ELR (cell line): ENCODE measurements around the gene GNRH2.
"Not testable (repeated sequence)": the region's sequence is repeated elsewhere in the genome, so short reads cannot be mapped to it uniquely, and the experiment has no call there.

ENCODE experiments used
- DNase-seq: peaks from one replicate; pipeline ENCODE4 v3.0.0-alpha.2; 2015; ENCODE audit warnings: low read depth

GNRH2 gene

GRCh38 chr20:3073251-3073643, 29.8 kb downstream of the GNRH2 start:
- DNase-seq, result not testable (repeated sequence)

GRCh38 chr20:3074812-3075211, 31.4 kb downstream of the GNRH2 start:
- no peak for DNase-seq

- DNase-seq, result not testable (repeated sequence)
These were observed 31.9 kb downstream of the GNRH2 start for GRCh38 chr20:3075315-3075714.

- no peak for DNase-seq
These were observed 34.3 kb downstream of the GNRH2 start for GRCh38 chr20:3077618-3078134.

- peak; percentile 72 for DNase-seq
These were observed 37.5 kb downstream of the GNRH2 start for GRCh38 chr20:3080939-3081388.

- DNase-seq, result no peak
These were observed 38.2 kb downstream of the GNRH2 start for GRCh38 chr20:3081641-3082040.

- no peak for DNase-seq
These were observed 39.0 kb downstream of the GNRH2 start for GRCh38 chr20:3082306-3082951.

- no peak for DNase-seq
These were observed 39.8 kb downstream of the GNRH2 start for GRCh38 chr20:3082955-3083952.

- DNase-seq, result no peak
These were observed 41.0 kb downstream of the GNRH2 start, which contains the start of gene AVP for GRCh38 chr20:3084283-3084985. TSS of gene AVP (minus strand) at chr20:3084724. CDS start at chr20:3084674, 50 bp downstream.

- DNase-seq, result no peak
These were observed 41.6 kb downstream of the GNRH2 start for GRCh38 chr20:3084986-3085360.

GRCh38 chr20:3085571-3086072, 42.2 kb downstream of the GNRH2 start:
- no peak for DNase-seq

- no peak for DNase-seq
These were observed 44.6 kb downstream of the GNRH2 start for GRCh38 chr20:3088031-3088430.

- DNase-seq, result no peak
These were observed 47.1 kb downstream of the GNRH2 start for GRCh38 chr20:3090565-3090964.

- DNase-seq, result no peak
These were observed 49.4 kb downstream of the GNRH2 start for GRCh38 chr20:3092611-3093379.

- no peak for DNase-seq
These were observed 50.5 kb downstream of the GNRH2 start for GRCh38 chr20:3093861-3094361.

GRCh38 chr20:3094848-3095629, 51.6 kb downstream of the GNRH2 start:
- no peak for DNase-seq
